Measurements from ENCODE around the gene PIP4P1. TPM values are rescaled to one million over a fixed set of nuclear protein-coding genes. Genes with fewer than 3 reads are reported as not detected.
A peak's percentile ranks its signal among the peaks of the same experiment; 100 is the strongest.
"Not testable (repeated sequence)": the region's sequence is repeated elsewhere in the genome, so short reads cannot be mapped to it uniquely, and the experiment has no call there.

Gene PIP4P1
- total RNA-seq, 1 experiment from 2014 or later, result 32.9 TPM

DNA sequence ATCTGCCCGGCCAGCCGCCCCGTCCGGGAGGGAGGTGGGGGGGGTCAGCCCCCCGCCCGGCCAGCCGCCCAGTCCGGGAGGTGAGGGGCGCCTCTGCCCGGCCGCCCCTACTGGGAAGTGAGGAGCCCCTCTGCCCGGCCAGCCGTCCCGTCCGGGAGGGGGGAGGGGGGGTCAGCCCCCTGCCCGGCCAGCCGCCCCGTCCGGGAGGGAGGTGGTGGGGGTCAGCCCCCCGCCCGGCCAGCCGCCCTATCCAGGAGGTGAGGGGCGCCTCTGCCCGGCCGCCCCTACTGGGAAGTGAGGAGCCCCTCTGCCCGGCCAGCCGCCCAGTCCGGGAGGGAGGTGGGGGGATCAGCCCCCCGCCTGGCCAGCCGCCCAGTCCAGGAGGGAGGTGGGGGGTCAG is 45.0 kb upstream of the PIP4P1 start:
- ATAC-seq; POLR2A ChIA-PET (ENCODE audit: unreplicated experiment); H3K9me3 ChIP-seq (ENCODE audit: low read length); H4K20me1 ChIP-seq (ENCODE audit: low read length); H3K36me3 ChIP-seq (ENCODE audit: low read depth, low read length); H3K27me3 ChIP-seq (ENCODE audit: low read length); H3K4me3 ChIP-seq (ENCODE audit: low read length); H3K27ac ChIP-seq (ENCODE audit: low read length); intact Hi-C loops (cut with micrococcal nuclease); H3K4me1 ChIP-seq (ENCODE audit: insufficient read depth, low read length); H3K9me2 ChIP-seq (replicated peaks; ENCODE audit: low read length); H3K79me2 ChIP-seq (ENCODE audit: low read length); DNase-seq; H2AFZ ChIP-seq (ENCODE audit: low read length); H3K4me2 ChIP-seq (ENCODE audit: low read length); H3K9ac ChIP-seq (ENCODE audit: low read length); H3F3A ChIP-seq (ENCODE audit: low read length, unreplicated experiment); CTCF ChIA-PET; BruUV-seq (replicated peaks): not testable (repeated sequence)

DNA sequence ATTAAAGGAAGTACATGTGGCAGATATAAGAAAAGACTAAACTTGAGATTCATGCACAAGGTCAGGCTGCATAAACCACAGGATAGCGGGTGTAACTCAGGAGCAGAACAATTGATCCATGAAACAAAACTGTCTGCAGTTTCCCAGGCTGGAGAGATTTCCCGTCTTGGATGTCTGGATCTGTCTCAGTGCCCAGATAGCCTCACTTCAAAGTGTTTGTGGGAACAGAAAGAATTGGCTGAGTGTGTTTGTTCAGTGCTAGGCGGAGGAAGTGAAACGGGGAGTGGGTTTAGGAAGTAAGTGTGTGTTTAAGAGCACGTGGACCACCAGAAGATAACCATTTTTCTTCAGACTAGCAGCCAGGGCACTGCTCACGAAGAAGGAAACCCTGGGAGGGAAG is 42.7 kb upstream of the PIP4P1 start:
- H3K9me2 ChIP-seq (replicated peaks; ENCODE audit: low read length), result no peaks in the 10 kb centered on the region
- no peaks in the 10 kb centered on the region for H3F3A ChIP-seq (ENCODE audit: low read length, unreplicated experiment)
- DNase-seq (no peak), ATAC-seq (no peak)
- no peaks in the 10 kb centered on the region for H3K9me3 ChIP-seq (ENCODE audit: low read length)
- no peaks in the 10 kb centered on the region for H3K79me2 ChIP-seq (ENCODE audit: low read length)
- no peaks in the 10 kb centered on the region for H3K27me3 ChIP-seq (ENCODE audit: low read length)
- intact Hi-C loops (cut with micrococcal nuclease), result loop anchor here (2.0 kb wide), 1 partner anchor 13 kb away; no protein-coding TSS in a partner anchor
- ChIA-PET POLR2A (ENCODE audit: unreplicated experiment) (no interaction called here), CTCF (no interaction called here)
- no peak overlapping the region for H3K9ac ChIP-seq (ENCODE audit: low read length)
- BruUV-seq (replicated peaks), result no TSS peak
- H3K36me3 ChIP-seq (ENCODE audit: low read depth, low read length), result no peaks in the 10 kb centered on the region
- peaks cover 21% of the 10 kb centered on the region for H3K4me1 ChIP-seq (ENCODE audit: insufficient read depth, low read length)
- H3K27ac ChIP-seq (ENCODE audit: low read length), result no peak overlapping the region
- no peak overlapping the region for H3K4me3 ChIP-seq (ENCODE audit: low read length)
- TF ChIP-seq EZH2phosphoT487 (IDR thresholded peaks at IDR 0.05; ENCODE audit: borderline replicate concordance, low read length), result no peak
- TF ChIP-seq EZH2 (IDR thresholded peaks at IDR 0.05; ENCODE audit: low read length, unreplicated experiment), result no peak
- H3K4me2 ChIP-seq (ENCODE audit: low read length), result no peak overlapping the region
- H4K20me1 ChIP-seq (ENCODE audit: low read length), result no peaks in the 10 kb centered on the region
- H2AFZ ChIP-seq (ENCODE audit: low read length), result no peak overlapping the region

DNA sequence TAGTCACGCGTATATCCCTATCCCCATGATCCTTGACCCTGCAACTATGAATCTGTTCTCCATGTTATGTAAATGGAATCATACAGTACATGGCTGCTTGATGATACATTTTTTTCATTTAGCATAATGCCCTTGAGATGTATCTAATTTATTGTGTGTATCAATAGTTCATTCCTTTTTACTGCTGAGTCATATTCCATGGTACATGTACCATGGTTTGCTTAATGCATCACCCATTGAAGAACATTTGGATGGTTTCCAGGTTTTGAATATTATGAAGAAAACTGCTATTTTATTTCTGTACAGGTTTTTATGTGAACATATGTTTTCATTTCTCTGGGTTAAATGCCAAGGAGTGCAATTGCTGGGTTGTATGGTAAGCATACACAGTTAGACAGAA is 40.1 kb upstream of the PIP4P1 start:
- Histone ChIP-seq H3K4me3 (ENCODE audit: low read length) (no peak overlapping the region), H3K9me3 (ENCODE audit: low read length) (no peaks in the 10 kb centered on the region), H3K9me2 (replicated peaks; ENCODE audit: low read length) (no peaks in the 10 kb centered on the region), H3K27me3 (ENCODE audit: low read length) (no peaks in the 10 kb centered on the region), H3K27ac (ENCODE audit: low read length) (peak overlapping the region; percentile 41), H3K4me2 (ENCODE audit: low read length) (peak overlapping the region; percentile 3; the same call in 1 of the 2 replicates), H3K4me1 (ENCODE audit: insufficient read depth, low read length) (peaks cover 28% of the 10 kb centered on the region), H3F3A (ENCODE audit: low read length, unreplicated experiment) (no peaks in the 10 kb centered on the region), H3K79me2 (ENCODE audit: low read length) (no peaks in the 10 kb centered on the region), H2AFZ (ENCODE audit: low read length) (no peak overlapping the region), H3K36me3 (ENCODE audit: low read depth, low read length) (no peaks in the 10 kb centered on the region), H3K9ac (ENCODE audit: low read length) (no peak overlapping the region), H4K20me1 (ENCODE audit: low read length) (no peaks in the 10 kb centered on the region)
- TF ChIP-seq EZH2phosphoT487 (IDR thresholded peaks at IDR 0.05; ENCODE audit: borderline replicate concordance, low read length), result no peak
- TF ChIP-seq EZH2 (IDR thresholded peaks at IDR 0.05; ENCODE audit: low read length, unreplicated experiment), result no peak
- TF ChIP-seq, protein P1, sequence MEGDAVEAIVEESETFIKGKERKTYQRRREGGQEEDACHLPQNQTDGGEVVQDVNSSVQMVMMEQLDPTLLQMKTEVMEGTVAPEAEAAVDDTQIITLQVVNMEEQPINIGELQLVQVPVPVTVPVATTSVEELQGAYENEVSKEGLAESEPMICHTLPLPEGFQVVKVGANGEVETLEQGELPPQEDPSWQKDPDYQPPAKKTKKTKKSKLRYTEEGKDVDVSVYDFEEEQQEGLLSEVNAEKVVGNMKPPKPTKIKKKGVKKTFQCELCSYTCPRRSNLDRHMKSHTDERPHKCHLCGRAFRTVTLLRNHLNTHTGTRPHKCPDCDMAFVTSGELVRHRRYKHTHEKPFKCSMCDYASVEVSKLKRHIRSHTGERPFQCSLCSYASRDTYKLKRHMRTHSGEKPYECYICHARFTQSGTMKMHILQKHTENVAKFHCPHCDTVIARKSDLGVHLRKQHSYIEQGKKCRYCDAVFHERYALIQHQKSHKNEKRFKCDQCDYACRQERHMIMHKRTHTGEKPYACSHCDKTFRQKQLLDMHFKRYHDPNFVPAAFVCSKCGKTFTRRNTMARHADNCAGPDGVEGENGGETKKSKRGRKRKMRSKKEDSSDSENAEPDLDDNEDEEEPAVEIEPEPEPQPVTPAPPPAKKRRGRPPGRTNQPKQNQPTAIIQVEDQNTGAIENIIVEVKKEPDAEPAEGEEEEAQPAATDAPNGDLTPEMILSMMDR (conservative IDR thresholded peaks at IDR 0.05; ENCODE audit: low read depth, low read length), result no peak
- BruUV-seq (replicated peaks), result no TSS peak
- ATAC-seq, result peak; percentile 74
- ChIA-PET CTCF (no interaction called here), POLR2A (ENCODE audit: unreplicated experiment) (no interaction called here)
- peak; percentile 89 for DNase-seq
- intact Hi-C loops (cut with micrococcal nuclease), result no loop called here

DNA sequence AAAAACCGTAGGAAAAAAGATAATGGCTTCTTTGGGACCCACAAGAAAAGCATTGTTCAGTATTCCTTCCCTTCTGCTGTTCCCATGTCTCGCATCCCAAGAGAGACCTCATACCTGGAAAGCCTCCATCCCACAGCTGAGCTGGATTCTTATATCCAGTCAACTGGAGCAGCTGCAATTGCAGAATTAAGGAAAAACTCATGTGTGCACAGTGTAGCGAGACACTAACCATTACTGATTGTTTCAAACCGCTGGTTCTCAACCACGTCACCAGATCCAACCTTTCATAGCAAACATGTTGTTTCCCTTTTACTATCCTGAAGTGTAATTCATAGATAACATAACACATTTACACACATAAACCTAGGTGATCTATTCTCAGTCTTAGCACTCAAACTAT is 38.6 kb upstream of the PIP4P1 start:
- no peaks in the 10 kb centered on the region for H3K9me2 ChIP-seq (replicated peaks; ENCODE audit: low read length)
- H3K4me2 ChIP-seq (ENCODE audit: low read length), result no peak overlapping the region
- ATAC-seq (no peak), DNase-seq (no peak)
- H3K36me3 ChIP-seq (ENCODE audit: low read depth, low read length), result no peaks in the 10 kb centered on the region
- intact Hi-C loops (cut with micrococcal nuclease), result no loop called here
- peaks cover 41% of the 10 kb centered on the region for H3K4me1 ChIP-seq (ENCODE audit: insufficient read depth, low read length)
- POLR2A ChIA-PET (ENCODE audit: unreplicated experiment), result no interaction called here
- no peaks in the 10 kb centered on the region for H3K79me2 ChIP-seq (ENCODE audit: low read length)
- H2AFZ ChIP-seq (ENCODE audit: low read length), result no peak overlapping the region
- no peak overlapping the region for H3K27ac ChIP-seq (ENCODE audit: low read length)
- no peaks in the 10 kb centered on the region for H3K27me3 ChIP-seq (ENCODE audit: low read length)
- no peaks in the 10 kb centered on the region for H4K20me1 ChIP-seq (ENCODE audit: low read length)
- H3F3A ChIP-seq (ENCODE audit: low read length, unreplicated experiment), result no peaks in the 10 kb centered on the region
- BruUV-seq (replicated peaks), result no TSS peak
- H3K9me3 ChIP-seq (ENCODE audit: low read length), result no peaks in the 10 kb centered on the region
- H3K4me3 ChIP-seq (ENCODE audit: low read length), result no peak overlapping the region
- TF ChIP-seq, protein P1 (conservative IDR thresholded peaks at IDR 0.05; ENCODE audit: low read depth, low read length), result no peak
- TF ChIP-seq EZH2 (IDR thresholded peaks at IDR 0.05; ENCODE audit: low read length, unreplicated experiment) (no peak), EZH2phosphoT487 (IDR thresholded peaks at IDR 0.05; ENCODE audit: borderline replicate concordance, low read length) (no peak)
- CTCF ChIA-PET, result no interaction called here
- H3K9ac ChIP-seq (ENCODE audit: low read length), result no peak overlapping the region
